ENCODE results near the gene ELSPBP1. TPM values are rescaled to one million over a fixed set of nuclear protein-coding genes. Genes with fewer than 3 reads are reported as not detected.
"Not testable (repeated sequence)": the region's sequence is repeated elsewhere in the genome, so short reads cannot be mapped to it uniquely, and the experiment has no call there.

Gene ELSPBP1
- not detected for total RNA-seq
- not detected for polyA plus RNA-seq

DNA sequence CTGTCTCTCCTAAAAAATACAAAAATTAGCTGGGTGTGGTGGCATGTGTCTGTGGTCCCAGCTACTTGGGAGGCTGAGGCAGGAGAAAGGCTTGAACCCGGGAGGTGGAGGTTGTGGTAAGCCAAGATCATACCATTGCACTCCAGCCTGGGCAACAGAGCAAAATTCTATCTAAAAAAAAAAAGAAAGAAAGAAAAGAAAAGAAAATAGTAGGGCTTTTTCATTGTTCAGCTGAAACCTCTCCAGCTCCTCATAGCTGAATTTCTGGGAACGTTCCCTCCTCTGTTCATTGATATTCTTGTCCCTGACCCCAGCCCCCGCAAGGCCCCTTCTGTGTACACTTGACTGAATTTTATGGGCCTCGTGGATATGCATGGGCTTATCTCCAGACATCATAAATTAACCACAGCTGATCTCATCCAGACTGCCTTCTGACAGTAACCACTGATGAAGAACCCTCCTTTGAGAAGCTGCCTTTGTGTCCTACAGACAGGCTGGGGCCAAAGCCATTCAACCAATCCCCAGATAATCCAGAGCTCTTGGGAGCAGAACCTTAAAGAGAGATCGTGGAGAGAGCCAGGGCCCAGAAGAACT lies at the start of gene ELSPBP1:
Gene ELSPBP1, plus strand, starts transcription at position 424 of the 594 bp plus-strand sequence. CDS start 14,036 bp downstream, outside the sequence.
- intact Hi-C loops (cut with DNase I), result no loop called here
- no peaks in the 10 kb centered on the region for H3K9me3 ChIP-seq
- no peaks in the 10 kb centered on the region for H3K36me3 ChIP-seq
- TF ChIP-seq, protein P1, sequence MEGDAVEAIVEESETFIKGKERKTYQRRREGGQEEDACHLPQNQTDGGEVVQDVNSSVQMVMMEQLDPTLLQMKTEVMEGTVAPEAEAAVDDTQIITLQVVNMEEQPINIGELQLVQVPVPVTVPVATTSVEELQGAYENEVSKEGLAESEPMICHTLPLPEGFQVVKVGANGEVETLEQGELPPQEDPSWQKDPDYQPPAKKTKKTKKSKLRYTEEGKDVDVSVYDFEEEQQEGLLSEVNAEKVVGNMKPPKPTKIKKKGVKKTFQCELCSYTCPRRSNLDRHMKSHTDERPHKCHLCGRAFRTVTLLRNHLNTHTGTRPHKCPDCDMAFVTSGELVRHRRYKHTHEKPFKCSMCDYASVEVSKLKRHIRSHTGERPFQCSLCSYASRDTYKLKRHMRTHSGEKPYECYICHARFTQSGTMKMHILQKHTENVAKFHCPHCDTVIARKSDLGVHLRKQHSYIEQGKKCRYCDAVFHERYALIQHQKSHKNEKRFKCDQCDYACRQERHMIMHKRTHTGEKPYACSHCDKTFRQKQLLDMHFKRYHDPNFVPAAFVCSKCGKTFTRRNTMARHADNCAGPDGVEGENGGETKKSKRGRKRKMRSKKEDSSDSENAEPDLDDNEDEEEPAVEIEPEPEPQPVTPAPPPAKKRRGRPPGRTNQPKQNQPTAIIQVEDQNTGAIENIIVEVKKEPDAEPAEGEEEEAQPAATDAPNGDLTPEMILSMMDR (IDR thresholded peaks at IDR 0.05), result no peak
- DNase-seq, result no peak
- 47 to 53% methylated on average over 5 of the region's 5 CpGs for WGBS, 2 donors
- FAIRE-seq, result no peak
- H3K4me3 ChIP-seq, result no peak within 1 kb of the TSS
- no peaks in the 10 kb centered on the region for H3K4me1 ChIP-seq
- no peak for ATAC-seq
- no peaks in the 10 kb centered on the region for H3K27me3 ChIP-seq
- no peak within 1 kb of the TSS for H3K27ac ChIP-seq

DNA sequence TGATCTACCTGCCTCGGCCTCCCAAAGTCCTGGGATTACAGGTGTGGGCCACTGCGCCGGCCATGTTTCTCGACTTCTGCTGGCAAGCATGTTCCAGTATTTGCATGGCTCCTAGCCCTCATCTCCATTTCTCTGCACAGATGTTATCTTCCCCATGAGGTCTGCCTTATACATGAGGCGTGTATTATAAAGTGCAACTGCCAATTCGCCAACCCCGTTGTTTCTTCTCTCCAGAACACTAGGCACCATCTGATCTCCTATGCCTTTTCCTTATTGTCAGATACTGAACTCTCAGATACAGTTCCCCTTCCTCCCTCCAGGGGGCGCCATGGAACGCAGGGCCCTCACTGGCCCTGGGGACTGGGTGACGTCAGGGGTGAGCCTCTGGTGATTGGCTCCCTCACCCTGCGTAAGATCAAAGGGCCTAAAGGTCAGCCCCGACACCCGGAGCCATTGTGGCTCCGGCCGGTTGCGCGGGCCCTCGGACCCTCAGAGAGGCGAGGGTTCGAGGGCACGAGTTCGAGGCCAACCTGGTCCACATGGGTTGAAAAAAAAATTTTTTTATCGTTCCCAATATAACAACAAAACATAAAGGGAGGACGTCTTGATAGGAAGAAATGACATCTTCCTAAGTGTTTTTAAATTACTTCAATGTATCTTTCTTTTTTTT lies 44.4 kb upstream of the ELSPBP1 start:
- H3K4me1 ChIP-seq; H3K27me3 ChIP-seq; FAIRE-seq; ATAC-seq; H3K9me3 ChIP-seq; H3K27ac ChIP-seq; H3K36me3 ChIP-seq; H3K4me3 ChIP-seq; intact Hi-C loops (cut with DNase I): not testable (repeated sequence)
- WGBS, 2 donors, result 72 to 77% methylated on average over 18 to 19 of the region's 24 CpGs
- peak in 4 of 6 donors; percentile 29 to 86 (median 54) for DNase-seq

DNA sequence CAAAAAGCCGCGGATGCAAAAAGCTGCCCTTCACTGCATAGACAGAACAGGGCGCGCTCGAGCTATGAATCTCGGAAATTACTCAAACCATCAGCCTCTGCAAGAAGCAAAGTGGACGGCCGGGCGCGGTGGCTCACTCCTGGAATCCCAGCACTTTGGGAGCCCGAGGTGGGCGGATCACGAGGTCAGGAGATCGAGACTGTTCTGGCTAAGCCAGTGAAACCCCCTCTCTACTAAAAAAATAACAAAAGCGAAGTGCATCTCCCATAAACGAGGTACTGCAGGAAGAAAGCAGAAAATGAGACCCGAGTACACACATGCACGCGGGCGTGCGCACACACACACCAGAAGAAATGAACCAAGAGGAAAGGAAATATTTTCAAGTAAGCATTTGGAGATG lies 42.3 kb upstream of the ELSPBP1 start:
- H3K4me3 ChIP-seq; H3K27ac ChIP-seq; FAIRE-seq; H3K9me3 ChIP-seq; DNase-seq; H3K27me3 ChIP-seq; H3K4me1 ChIP-seq; H3K36me3 ChIP-seq; intact Hi-C loops (cut with DNase I); ATAC-seq: not testable (repeated sequence)
- no CpG with 5 or more reads among the region's 21 CpGs for WGBS, 2 donors

DNA sequence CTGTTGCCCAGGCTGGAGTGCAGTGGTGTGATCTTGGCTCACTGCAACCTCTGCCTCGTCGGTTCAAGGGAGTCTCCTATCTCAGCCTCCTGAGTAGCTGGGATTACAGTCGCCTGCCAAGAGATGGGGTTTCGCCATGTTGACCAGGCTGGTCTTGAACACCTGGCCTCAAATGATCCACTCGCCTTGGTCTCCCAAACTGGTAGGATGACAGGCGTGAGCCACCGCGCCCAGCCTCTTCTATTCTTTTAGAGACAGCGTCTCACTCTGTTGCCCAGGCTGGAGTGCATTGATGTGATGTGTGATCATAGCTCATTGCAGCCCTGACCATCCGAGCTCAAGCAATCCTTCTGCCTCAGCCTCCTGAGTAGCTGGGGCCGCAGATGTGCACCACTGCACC lies 38.5 kb upstream of the ELSPBP1 start:
- ATAC-seq; H3K9me3 ChIP-seq; H3K36me3 ChIP-seq; H3K4me1 ChIP-seq; H3K27me3 ChIP-seq; H3K4me3 ChIP-seq; intact Hi-C loops (cut with DNase I); FAIRE-seq; H3K27ac ChIP-seq: not testable (repeated sequence)
- whole genome bisulfite sequencing, 2 donors, result 64 to 78% methylated on average over 7 of the region's 11 CpGs
- DNase-seq, result peak in 2 of 6 donors; percentile 8 to 36

DNA sequence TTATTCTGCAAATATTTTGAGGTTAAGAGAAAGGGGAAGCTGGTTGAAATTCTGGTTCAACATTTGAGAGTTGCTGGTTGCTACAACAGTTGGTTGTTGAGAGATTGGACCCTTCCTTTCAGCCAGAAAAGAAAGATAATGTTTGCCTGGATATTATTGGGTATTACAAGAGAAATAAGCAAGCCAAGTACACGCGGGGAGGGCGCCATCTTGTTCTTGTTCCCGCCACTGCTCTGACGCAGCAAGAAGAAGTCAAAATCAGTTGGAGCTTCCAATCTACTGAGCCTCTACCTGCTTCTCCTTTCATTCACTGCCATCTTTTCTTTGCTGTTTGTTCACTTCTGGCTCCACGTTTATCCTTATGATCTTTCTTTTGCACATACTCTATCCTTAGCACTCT lies 20.9 kb upstream of the ELSPBP1 start:
- H3K4me1 ChIP-seq, result no peaks in the 10 kb centered on the region
- no peaks in the 10 kb centered on the region for H3K9me3 ChIP-seq
- no peaks in the 10 kb centered on the region for H3K36me3 ChIP-seq
- H3K27ac ChIP-seq, result no peak overlapping the region
- H3K27me3 ChIP-seq, result peaks cover 0 to 4% (median under 1%) of the 10 kb centered on the region in 4 donors
- FAIRE-seq (no peak), ATAC-seq (no peak), DNase-seq (no peak)
- no peak overlapping the region for H3K4me3 ChIP-seq
- intact Hi-C loops (cut with DNase I), result no loop called here
- TF ChIP-seq, protein P1 (IDR thresholded peaks at IDR 0.05), result no peak
- 56 to 73% methylated on average over 6 of the region's 6 CpGs for WGBS, 2 donors

DNA sequence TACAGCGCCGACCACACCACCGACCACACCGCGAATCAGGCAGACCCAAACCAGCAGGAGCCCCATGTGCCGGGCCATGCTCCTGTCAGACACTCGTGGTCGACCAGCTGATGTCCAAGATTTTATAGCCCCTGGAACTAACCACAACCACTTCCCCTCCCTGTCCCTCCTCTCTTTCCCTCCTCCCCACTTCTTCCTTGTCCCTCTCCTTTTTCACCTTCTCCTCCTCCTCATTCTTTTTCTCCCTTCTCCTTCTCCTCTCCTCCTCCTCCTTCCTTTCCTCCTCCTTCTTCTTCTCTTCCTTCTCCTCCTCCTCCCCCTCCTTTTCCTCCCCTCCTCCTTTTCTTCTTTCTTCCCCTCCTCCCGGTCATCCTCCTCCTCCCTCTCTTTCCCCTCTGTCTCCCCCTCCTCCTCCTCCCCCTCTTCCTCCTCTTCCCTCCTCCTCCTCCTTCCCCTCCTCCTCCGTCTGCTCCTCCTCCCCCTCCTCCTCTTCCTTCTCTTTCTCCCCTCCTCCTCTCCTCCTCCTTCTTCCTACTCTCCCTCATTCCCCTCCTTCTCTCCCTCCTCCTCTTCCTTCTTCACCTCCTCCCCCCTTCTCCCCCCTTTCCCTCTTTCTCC lies 3.1 kb upstream of the ELSPBP1 start:
- WGBS, 2 donors, result 41 to 45% methylated on average over 10 of the region's 10 CpGs
- no peak for DNase-seq
- no peaks in the 10 kb centered on the region for H3K9me3 ChIP-seq
- H3K4me3 ChIP-seq, result no peak overlapping the region
- intact Hi-C loops (cut with DNase I), result no loop called here
- H3K27ac ChIP-seq, result no peak overlapping the region
- FAIRE-seq, result no peak
- no peak for ATAC-seq
- no peaks in the 10 kb centered on the region for H3K36me3 ChIP-seq
- TF ChIP-seq, protein P1 (IDR thresholded peaks at IDR 0.05), result no peak
- H3K27me3 ChIP-seq, result no peaks in the 10 kb centered on the region
- H3K4me1 ChIP-seq, result no peaks in the 10 kb centered on the region

Measured in pancreas (tissue), 10 donors.